Breast epithelium (tissue), 3 donors: ENCODE data around the gene SCOC.

ENCODE experiments used
- CTCF ChIP-seq, 3 donors: fragments of 450-650 bp; IDR thresholded peaks; one replicate each; pipeline ENCODE4 v1.5.1; 2016 to 2017; ENCODE audit warnings: antibody characterized with exemption in 3 of 3, mild to moderate bottlenecking in 3 of 3, moderate library complexity in 3 of 3
- POLR2A ChIP-seq: fragments of 450-650 bp; IDR thresholded peaks from one replicate; pipeline ENCODE4 v1.6.1; 2016; ENCODE audit warnings: antibody characterized with exemption, mild to moderate bottlenecking, moderate library complexity
- POLR2AphosphoS5 ChIP-seq, 3 donors: sonication (generic); formaldehyde crosslinking; IDR thresholded peaks; one replicate each; pipeline ENCODE4 v1.6.1; 2017; ENCODE audit warnings: antibody characterized with exemption in 3 of 3

DNA sequence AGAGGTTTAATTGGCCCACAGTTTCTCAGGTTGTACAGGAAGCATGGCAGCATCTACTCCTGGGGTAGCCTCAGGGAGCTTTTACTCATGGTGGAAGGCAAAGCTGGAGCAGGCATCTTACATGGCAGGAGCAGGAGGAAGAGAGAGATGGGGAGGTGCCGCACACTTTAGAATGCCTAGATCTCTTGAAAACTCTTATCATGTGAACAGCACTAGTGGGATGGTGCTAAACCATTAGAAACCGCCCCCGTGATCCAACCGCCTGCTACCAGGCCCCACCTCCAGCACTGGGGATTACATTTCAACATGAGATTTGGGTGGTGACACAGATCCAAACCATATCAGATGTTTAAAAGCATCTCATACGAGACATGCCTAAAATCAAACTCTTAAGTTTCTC is 41.6 kb upstream of the SCOC start:
- no peak for TF ChIP-seq POLR2A
- no peak for TF ChIP-seq CTCF (IDR thresholded peaks at IDR 0.05)
- TF ChIP-seq POLR2AphosphoS5 (IDR thresholded peaks at IDR 0.05), result no peak
